Measurements from ENCODE around the gene UBE2M.

The UBE2M gene

GRCh38 chr19:58555920-58556621 lies 2.3 kb downstream of the UBE2M start:
- no peak for DNase-seq (ENCODE audit: extremely low spot score)
- ChIA-PET CTCF (interaction anchor here (1.2 kb wide), 1 partner anchor 24 kb away, joined by 4 read pairs; no protein-coding TSS in a partner anchor), POLR2A (interaction anchor here (0.8 to 5.4 kb wide), 9 partner anchors 11 to 194 kb away, joined by 3 to 66 read pairs (median 9); partner anchors contain the start of genes MZF1, TRIM28, ZBTB45 and ZNF497)
- TF ChIP-seq ZNF384 (IDR thresholded peaks at IDR 0.05) (no peak), LEF1 (IDR thresholded peaks at IDR 0.05; ENCODE audit: borderline replicate concordance) (no peak), HDGF (IDR thresholded peaks at IDR 0.05; ENCODE audit: borderline replicate concordance) (no peak), NFRKB (IDR thresholded peaks at IDR 0.05) (no peak), TARDBP (IDR thresholded peaks at IDR 0.05) (no peak), ARNT (IDR thresholded peaks at IDR 0.05) (no peak)

DNA sequence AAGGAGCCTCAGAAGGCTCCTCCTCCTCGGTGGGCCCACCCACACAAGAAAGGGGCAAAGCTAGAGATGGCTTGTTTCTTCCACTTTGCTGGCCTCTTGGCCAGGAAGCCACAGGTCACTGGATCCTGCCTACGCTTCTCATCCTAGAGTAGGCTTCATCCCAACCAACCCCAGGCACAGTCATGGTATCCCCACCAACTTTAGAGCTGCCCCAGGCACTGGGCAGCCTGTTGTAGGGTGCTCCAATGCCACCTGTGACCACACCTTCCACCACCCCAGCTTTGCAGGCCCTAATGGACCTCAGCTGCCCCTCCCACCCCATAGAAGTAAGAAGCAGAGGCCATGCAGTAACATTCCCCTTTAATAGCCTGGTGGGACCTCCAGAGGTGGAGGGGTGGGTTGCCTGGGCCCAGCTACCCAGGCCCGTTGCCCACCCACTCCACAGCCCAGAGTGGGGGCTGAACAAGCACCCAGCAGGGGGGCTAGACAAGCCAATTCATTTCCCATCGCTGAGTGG lies 3.0 kb downstream of the UBE2M start:
- no peak for DNase-seq (ENCODE audit: extremely low spot score)
- ChIA-PET POLR2A (interaction anchor here (1.2 to 3.8 kb wide), 8 partner anchors 11 to 193 kb away, joined by 3 to 66 read pairs (median 8); partner anchors contain the start of genes MZF1, TRIM28, ZBTB45 and ZNF497), CTCF (interaction anchor here (0.7 to 1.2 kb wide), 3 partner anchors 25 to 35 kb away, joined by 3 to 4 read pairs (median 4); partner anchors contain the start of gene ZBTB45)
- TF ChIP-seq LEF1 (IDR thresholded peaks at IDR 0.05; ENCODE audit: borderline replicate concordance) (no peak), NFRKB (IDR thresholded peaks at IDR 0.05) (no peak), ELF4 (IDR thresholded peaks at IDR 0.05) (no peak), ARNT (IDR thresholded peaks at IDR 0.05) (no peak), BHLHE40 (IDR thresholded peaks at IDR 0.05; ENCODE audit: borderline replicate concordance) (no peak), HDGF (IDR thresholded peaks at IDR 0.05; ENCODE audit: borderline replicate concordance) (no peak), FOXK2 (IDR thresholded peaks at IDR 0.05) (no peak)

DNA sequence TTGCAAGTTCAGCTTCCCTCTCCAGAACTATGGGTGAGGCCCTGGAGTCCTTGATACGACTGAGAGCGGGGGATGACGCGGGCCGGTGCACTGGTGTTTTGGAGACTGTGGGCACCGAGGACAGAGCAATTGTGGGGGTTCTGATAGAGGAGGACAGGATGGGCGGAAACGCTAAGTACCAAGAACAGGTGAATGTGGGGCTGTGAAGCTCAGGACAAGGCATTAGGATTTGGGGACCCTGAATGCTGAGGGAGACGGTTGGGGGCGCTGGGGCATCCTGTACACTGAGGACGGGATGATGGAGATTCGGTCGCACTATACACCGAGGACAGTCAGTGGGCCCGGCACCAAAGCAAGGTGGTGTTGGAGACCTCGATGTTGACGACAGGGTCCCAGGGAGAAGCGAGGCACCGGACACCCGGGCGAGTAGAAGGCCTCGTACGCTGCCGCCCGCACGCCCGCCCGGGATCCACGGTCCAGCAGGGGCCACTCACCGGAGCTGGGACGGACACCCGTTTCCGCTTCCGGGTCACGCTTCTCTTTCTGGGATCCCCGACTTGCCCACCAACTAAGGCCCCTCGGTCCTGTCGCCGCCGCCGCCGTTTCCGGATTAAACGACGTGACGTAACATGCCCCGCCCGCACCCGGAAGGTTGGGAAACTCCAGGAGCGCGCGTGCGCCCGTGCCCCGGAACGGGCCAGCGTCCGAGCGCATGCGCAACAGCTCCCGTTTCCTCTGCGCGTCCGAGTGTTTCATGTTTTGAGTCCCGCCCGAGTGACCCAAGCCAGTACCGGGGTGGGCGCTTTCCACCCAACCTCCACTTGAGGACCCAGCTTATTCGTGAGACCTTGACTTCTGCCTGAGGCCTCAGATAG lies 3.7 kb downstream of the UBE2M start, which contains the start of gene CHMP2A:
Gene CHMP2A (minus strand): TSS at position 612 of the 875 bp plus-strand sequence. CDS start 893 bp downstream, outside the sequence.
- no peak for TF ChIP-seq SUZ12 (IDR thresholded peaks at IDR 0.05)
- no peak for TF ChIP-seq BHLHE40 (IDR thresholded peaks at IDR 0.05; ENCODE audit: borderline replicate concordance)
- TF ChIP-seq FOXK2 (IDR thresholded peaks at IDR 0.05) = no peak
- peak; percentile 82 for TF ChIP-seq ELF4 (IDR thresholded peaks at IDR 0.05)
- TF ChIP-seq SP1 (IDR thresholded peaks at IDR 0.05) = no peak
- no peak for TF ChIP-seq CTBP1 (IDR thresholded peaks at IDR 0.05; ENCODE audit: borderline replicate concordance)
- no peak for TF ChIP-seq FOXA1 (IDR thresholded peaks at IDR 0.05)
- peak; percentile 65 for TF ChIP-seq L3MBTL2 (conservative IDR thresholded peaks at IDR 0.05)
- no peak for TF ChIP-seq HDGF (IDR thresholded peaks at IDR 0.05; ENCODE audit: borderline replicate concordance)
- no peak for TF ChIP-seq TARDBP (IDR thresholded peaks at IDR 0.05)
- TF ChIP-seq NFRKB (IDR thresholded peaks at IDR 0.05) = no peak
- TF ChIP-seq ARNT (IDR thresholded peaks at IDR 0.05) = no peak
- TF ChIP-seq, protein P1, sequence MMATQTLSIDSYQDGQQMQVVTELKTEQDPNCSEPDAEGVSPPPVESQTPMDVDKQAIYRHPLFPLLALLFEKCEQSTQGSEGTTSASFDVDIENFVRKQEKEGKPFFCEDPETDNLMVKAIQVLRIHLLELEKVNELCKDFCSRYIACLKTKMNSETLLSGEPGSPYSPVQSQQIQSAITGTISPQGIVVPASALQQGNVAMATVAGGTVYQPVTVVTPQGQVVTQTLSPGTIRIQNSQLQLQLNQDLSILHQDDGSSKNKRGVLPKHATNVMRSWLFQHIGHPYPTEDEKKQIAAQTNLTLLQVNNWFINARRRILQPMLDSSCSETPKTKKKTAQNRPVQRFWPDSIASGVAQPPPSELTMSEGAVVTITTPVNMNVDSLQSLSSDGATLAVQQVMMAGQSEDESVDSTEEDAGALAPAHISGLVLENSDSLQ (IDR thresholded peaks at IDR 0.05) = peak; percentile 47
- no peak for TF ChIP-seq LEF1 (IDR thresholded peaks at IDR 0.05; ENCODE audit: borderline replicate concordance)
- no peak for TF ChIP-seq FOXM1 (IDR thresholded peaks at IDR 0.05; ENCODE audit: borderline replicate concordance)
- TF ChIP-seq ZNF384 (IDR thresholded peaks at IDR 0.05) = no peak
- DNase-seq (ENCODE audit: extremely low spot score) = peak; percentile 89
- ChIA-PET POLR2A (interaction anchor here (1.2 to 3.8 kb wide), 9 partner anchors 10 to 192 kb away, joined by 3 to 66 read pairs (median 8); partner anchors contain the start of genes MZF1, TRIM28, ZBTB45 and ZNF497), CTCF (interaction anchor here (0.7 to 1.2 kb wide), 3 partner anchors 25 to 35 kb away, joined by 3 to 4 read pairs (median 4); partner anchors contain the start of gene ZBTB45)

- DNase-seq (ENCODE audit: extremely low spot score) = no peak
- TF ChIP-seq TARDBP (IDR thresholded peaks at IDR 0.05) (no peak), ARNT (IDR thresholded peaks at IDR 0.05) (no peak), ZNF384 (IDR thresholded peaks at IDR 0.05) (no peak), FOXK2 (IDR thresholded peaks at IDR 0.05) (no peak), SUZ12 (IDR thresholded peaks at IDR 0.05) (no peak), BHLHE40 (IDR thresholded peaks at IDR 0.05; ENCODE audit: borderline replicate concordance) (no peak), FOXA1 (IDR thresholded peaks at IDR 0.05) (no peak), LEF1 (IDR thresholded peaks at IDR 0.05; ENCODE audit: borderline replicate concordance) (no peak), L3MBTL2 (conservative IDR thresholded peaks at IDR 0.05) (no peak), ELF4 (IDR thresholded peaks at IDR 0.05) (no peak), NFRKB (IDR thresholded peaks at IDR 0.05) (no peak), SP1 (IDR thresholded peaks at IDR 0.05) (no peak), FOXM1 (IDR thresholded peaks at IDR 0.05; ENCODE audit: borderline replicate concordance) (no peak), CTBP1 (IDR thresholded peaks at IDR 0.05; ENCODE audit: borderline replicate concordance) (no peak), HDGF (IDR thresholded peaks at IDR 0.05; ENCODE audit: borderline replicate concordance) (no peak)
- TF ChIP-seq, protein P1 (IDR thresholded peaks at IDR 0.05) = no peak
- CTCF ChIA-PET = interaction anchor here (0.6 kb wide), 1 partner anchor 34 kb away, joined by 4 read pairs; the partner anchor contains the start of gene ZBTB45
- POLR2A ChIA-PET = interaction anchor here (1.2 to 3.8 kb wide), 5 partner anchors 9 to 34 kb away, joined by 3 to 66 read pairs (median 8); partner anchors contain the start of genes MZF1, TRIM28 and ZBTB45
Observed at GRCh38 chr19:58553799-58554493, 4.5 kb downstream of the UBE2M start.

- DNase-seq (ENCODE audit: extremely low spot score) = no peak
- ChIA-PET CTCF (interaction anchor here (0.8 kb wide), 1 partner anchor 28 kb away, joined by 3 read pairs; no protein-coding TSS in a partner anchor), POLR2A (interaction anchor here (3.7 to 3.8 kb wide), 2 partner anchors 8 to 33 kb away, joined by 39 to 66 read pairs; partner anchors contain the start of genes TRIM28 and ZBTB45)
- TF ChIP-seq CTBP1 (IDR thresholded peaks at IDR 0.05; ENCODE audit: borderline replicate concordance) = no peak
- TF ChIP-seq SP1 (IDR thresholded peaks at IDR 0.05) = no peak
- no peak for TF ChIP-seq LEF1 (IDR thresholded peaks at IDR 0.05; ENCODE audit: borderline replicate concordance)
- no peak for TF ChIP-seq FOXM1 (IDR thresholded peaks at IDR 0.05; ENCODE audit: borderline replicate concordance)
- no peak for TF ChIP-seq ELF4 (IDR thresholded peaks at IDR 0.05)
- TF ChIP-seq FOXA1 (IDR thresholded peaks at IDR 0.05) = no peak
Observed at GRCh38 chr19:58552655-58553054, 5.8 kb downstream of the UBE2M start.
